Central memory CD8-positive, alpha-beta T cell (primary cell): Measurements from ENCODE around the gene SLC16A8.

Source experiments
- ATAC-seq: fragments of 150-1000 bp; cut with Tn5 transposase; replicated peaks from 2 replicates; pipeline ENCODE4 v1.10.0; 2022; ENCODE audit warnings: mild to moderate bottlenecking, moderate FRiP score, moderate number of reproducible peaks; ENCODE audit not compliant: poor library complexity, severe bottlenecking; ENCODE audit errors: extremely low read depth
- DNase-seq, 2 donors: peaks; one replicate each; pipeline ENCODE4 v3.0.0; 2021; ENCODE audit warnings: low spot score in 2 of 2
- H3K27ac Mint-ChIP-seq: one replicate; pipeline ENCODE4 v1.8.0; 2022; ENCODE audit warnings: low read depth, mild to moderate bottlenecking, moderate library complexity, mixed read lengths
- H3K27me3 Mint-ChIP-seq: one replicate; pipeline ENCODE4 v1.8.0; 2022; ENCODE audit warnings: mixed read lengths
- H3K36me3 Mint-ChIP-seq: one replicate; pipeline ENCODE4 v1.8.0; 2022; ENCODE audit warnings: mild to moderate bottlenecking, moderate library complexity, mixed read lengths; ENCODE audit not compliant: insufficient read depth
- H3K4me1 Mint-ChIP-seq: one replicate; pipeline ENCODE4 v1.8.0; 2022; ENCODE audit warnings: mixed read lengths
- H3K4me3 Mint-ChIP-seq: one replicate; pipeline ENCODE4 v1.8.0; 2022; ENCODE audit warnings: mild to moderate bottlenecking, moderate library complexity, mixed read lengths
- H3K9me3 Mint-ChIP-seq: one replicate; pipeline ENCODE4 v1.8.0; 2022; ENCODE audit warnings: mixed read lengths

SLC16A8 gene

DNA sequence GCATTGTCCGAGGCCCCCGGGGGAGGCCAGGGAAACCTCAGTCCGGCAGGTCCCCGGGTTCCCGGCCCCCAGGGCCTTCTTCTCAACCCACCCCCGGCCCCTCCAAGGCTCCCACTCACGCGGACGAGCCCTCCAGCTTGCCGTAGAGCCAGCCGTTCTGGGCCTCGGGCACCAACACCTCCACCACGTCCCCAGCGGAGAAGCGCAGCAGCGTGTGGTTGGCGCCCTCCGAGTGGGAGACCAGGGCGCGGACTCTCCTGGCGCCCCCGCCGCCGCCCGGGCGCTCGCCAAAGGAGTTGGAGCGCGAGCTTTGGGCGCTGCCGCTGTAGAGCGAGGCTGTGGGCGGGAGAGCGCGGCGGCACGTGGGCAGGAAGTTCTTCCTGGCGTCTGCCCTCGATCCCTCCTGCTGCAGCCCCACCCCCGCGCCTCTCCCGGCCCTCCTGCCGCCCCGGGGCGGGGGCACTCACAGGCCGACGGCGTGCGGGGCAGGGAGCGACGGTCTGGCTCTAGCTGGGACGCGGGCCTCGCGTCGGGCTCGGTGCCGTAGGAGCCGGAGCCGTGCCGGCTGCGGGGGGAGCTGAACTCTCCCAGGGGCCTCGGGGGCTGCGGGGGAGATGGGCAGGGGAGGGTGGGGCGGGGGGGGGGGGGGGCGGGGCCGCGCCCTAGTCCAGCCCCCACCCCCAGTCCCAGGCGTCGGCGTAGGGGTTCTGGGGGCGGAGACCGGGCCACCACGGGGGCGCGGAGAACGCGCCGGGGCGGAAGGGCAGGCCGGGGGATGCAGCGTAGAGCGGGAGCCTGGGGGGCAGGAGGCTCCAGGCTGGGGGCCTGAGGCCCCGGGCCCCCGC lies 4.9 kb upstream of the SLC16A8 start:
- Mint-ChIP-seq H3K9me3 (no peaks in the 10 kb centered on the region), H3K4me1 (no peaks in the 10 kb centered on the region), H3K27me3 (peaks cover 6% of the 10 kb centered on the region), H3K4me3 (no peak overlapping the region), H3K27ac (no peak overlapping the region), H3K36me3 (peaks cover 2% of the 10 kb centered on the region)
- DNase-seq = no peak
- ATAC-seq = no peak

DNA sequence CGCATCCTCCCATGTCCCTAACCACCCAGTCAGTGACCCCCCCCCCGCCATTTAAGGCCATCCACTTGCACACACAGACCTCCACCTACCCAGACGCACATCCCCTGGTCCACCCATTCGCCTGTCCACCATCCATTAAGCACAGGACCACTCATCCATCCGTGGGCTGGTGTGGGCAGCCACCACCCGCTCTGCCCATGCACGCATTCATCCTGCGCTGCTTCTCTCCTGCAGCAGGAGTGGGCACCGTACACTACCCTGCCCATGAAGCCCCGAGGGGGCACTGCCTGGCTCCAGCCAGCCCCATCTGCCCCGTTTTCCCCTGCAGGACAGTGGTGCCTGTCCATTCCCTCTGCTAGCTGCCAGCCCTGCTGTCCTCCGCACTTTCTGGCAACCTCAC lies 3.9 kb upstream of the SLC16A8 start:
- H3K9me3 Mint-ChIP-seq = no peaks in the 10 kb centered on the region
- no peak overlapping the region for H3K27ac Mint-ChIP-seq
- no peaks in the 10 kb centered on the region for H3K4me1 Mint-ChIP-seq
- H3K4me3 Mint-ChIP-seq = no peak overlapping the region
- DNase-seq (no peak), ATAC-seq (no peak)
- H3K36me3 Mint-ChIP-seq = peaks cover 2% of the 10 kb centered on the region
- peaks cover 6% of the 10 kb centered on the region for H3K27me3 Mint-ChIP-seq

- DNase-seq = no peak
- Mint-ChIP-seq H3K4me1 (no peaks in the 10 kb centered on the region), H3K4me3 (no peak overlapping the region), H3K9me3 (no peaks in the 10 kb centered on the region), H3K36me3 (peaks cover 2% of the 10 kb centered on the region), H3K27me3 (peaks cover 6% of the 10 kb centered on the region), H3K27ac (no peak overlapping the region)
- no peak for ATAC-seq
Observed at GRCh38 chr22:38086942-38087341, 3.0 kb upstream of the SLC16A8 start.

DNA sequence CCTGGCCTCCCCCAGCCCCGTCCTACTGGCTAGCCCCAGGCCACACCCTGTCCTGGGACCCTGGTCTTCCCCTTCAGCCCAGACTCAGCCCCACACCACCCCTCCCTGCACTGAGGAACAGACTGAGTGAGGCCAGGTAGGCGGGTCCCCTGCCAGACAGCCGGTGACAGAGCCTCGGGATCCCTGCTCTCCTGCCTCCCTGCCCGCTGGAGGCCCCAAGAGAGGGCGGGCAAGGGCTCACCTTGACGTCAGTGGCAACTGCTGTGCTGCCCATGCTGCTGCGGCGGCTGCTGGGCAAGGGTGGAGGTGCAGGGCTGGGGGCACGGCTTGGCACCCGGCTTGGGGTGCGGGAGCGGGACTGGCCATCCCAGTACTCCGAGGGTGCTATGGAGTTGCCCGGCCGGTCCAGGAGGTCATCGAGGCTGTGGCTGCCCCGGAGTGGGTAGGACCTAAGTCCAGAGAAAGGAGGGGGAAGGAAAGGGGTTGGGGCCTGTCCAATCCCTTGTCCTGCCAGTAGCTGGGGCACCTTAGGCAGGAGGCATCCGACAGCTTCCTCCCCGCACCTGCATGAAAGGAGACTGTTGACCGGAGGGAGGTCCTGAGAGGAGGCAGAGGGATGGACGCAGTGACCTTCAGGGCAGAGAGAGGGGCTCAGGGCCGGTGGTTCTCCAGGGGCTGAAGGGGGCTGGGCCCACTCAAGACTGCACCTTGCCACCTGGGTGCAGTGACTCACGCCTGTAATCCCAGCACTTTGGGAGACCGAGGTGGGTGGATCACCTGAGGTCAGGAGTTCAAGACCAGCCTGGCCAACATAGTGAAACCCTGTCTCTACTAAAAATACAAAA lies 2.2 kb upstream of the SLC16A8 start:
- peaks cover 6% of the 10 kb centered on the region for H3K27me3 Mint-ChIP-seq
- H3K4me1 Mint-ChIP-seq = no peaks in the 10 kb centered on the region
- H3K4me3 Mint-ChIP-seq = no peak overlapping the region
- H3K36me3 Mint-ChIP-seq = peaks cover 2% of the 10 kb centered on the region
- ATAC-seq = no peak
- no peak for DNase-seq
- H3K9me3 Mint-ChIP-seq = no peaks in the 10 kb centered on the region
- no peak overlapping the region for H3K27ac Mint-ChIP-seq

GRCh38 chr22:38085501-38085900 lies 1.5 kb upstream of the SLC16A8 start:
- no peaks in the 10 kb centered on the region for H3K9me3 Mint-ChIP-seq
- ATAC-seq (no peak), DNase-seq (no peak)
- H3K27ac Mint-ChIP-seq = no peak overlapping the region
- no peak overlapping the region for H3K4me3 Mint-ChIP-seq
- peaks cover 2% of the 10 kb centered on the region for H3K36me3 Mint-ChIP-seq
- no peaks in the 10 kb centered on the region for H3K4me1 Mint-ChIP-seq
- H3K27me3 Mint-ChIP-seq = peaks cover 7% of the 10 kb centered on the region

- H3K4me1 Mint-ChIP-seq = no peaks in the 10 kb centered on the region
- H3K27ac Mint-ChIP-seq = no peak overlapping the region
- no peak overlapping the region for H3K4me3 Mint-ChIP-seq
- H3K9me3 Mint-ChIP-seq = no peaks in the 10 kb centered on the region
- peaks cover 11% of the 10 kb centered on the region for H3K27me3 Mint-ChIP-seq
- ATAC-seq (no peak), DNase-seq (no peak)
- H3K36me3 Mint-ChIP-seq = peaks cover 2% of the 10 kb centered on the region
Observed at GRCh38 chr22:38085056-38085455, 1.1 kb upstream of the SLC16A8 start.

DNA sequence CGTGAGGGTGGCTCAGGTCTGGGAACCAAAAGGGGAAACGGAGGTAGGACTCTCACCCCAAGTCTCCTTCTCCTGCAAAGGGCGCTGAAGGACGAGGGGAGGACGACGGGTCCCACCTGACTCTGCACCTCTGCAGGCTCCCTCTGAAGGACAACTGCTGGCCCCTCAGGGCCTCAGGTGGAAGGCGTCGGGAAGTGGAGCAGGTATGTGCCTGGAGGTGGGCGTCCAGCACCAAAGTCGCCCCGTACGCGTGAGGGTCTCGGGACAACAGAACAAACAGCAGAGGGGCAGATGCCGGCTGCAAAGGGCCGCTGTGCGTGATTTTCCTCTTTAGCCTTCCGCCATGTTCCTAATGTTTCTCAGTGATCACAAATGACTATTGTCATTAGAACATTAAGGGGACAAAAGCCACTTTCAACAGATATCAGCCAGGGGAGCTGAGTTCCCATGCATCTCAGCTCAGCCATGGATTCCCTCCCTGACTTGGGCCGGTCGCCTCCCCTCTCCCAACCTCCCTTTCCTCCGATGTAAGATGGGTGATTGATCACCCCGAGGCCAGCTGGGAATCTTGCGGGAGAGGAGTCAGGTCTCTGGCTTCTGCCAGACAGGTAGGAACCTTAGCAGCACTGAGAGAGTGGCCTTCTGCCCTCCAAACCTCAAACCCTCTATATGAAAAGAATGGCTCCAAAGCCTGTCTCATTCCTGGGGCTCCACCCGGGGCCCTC lies 836 bp downstream of the SLC16A8 start:
- H3K36me3 Mint-ChIP-seq = peaks cover 2% of the 10 kb centered on the region
- H3K9me3 Mint-ChIP-seq = no peaks in the 10 kb centered on the region
- H3K4me3 Mint-ChIP-seq = no peak overlapping the region
- ATAC-seq (no peak), DNase-seq (no peak)
- H3K27me3 Mint-ChIP-seq = peaks cover 15% of the 10 kb centered on the region
- no peaks in the 10 kb centered on the region for H3K4me1 Mint-ChIP-seq
- no peak overlapping the region for H3K27ac Mint-ChIP-seq

DNA sequence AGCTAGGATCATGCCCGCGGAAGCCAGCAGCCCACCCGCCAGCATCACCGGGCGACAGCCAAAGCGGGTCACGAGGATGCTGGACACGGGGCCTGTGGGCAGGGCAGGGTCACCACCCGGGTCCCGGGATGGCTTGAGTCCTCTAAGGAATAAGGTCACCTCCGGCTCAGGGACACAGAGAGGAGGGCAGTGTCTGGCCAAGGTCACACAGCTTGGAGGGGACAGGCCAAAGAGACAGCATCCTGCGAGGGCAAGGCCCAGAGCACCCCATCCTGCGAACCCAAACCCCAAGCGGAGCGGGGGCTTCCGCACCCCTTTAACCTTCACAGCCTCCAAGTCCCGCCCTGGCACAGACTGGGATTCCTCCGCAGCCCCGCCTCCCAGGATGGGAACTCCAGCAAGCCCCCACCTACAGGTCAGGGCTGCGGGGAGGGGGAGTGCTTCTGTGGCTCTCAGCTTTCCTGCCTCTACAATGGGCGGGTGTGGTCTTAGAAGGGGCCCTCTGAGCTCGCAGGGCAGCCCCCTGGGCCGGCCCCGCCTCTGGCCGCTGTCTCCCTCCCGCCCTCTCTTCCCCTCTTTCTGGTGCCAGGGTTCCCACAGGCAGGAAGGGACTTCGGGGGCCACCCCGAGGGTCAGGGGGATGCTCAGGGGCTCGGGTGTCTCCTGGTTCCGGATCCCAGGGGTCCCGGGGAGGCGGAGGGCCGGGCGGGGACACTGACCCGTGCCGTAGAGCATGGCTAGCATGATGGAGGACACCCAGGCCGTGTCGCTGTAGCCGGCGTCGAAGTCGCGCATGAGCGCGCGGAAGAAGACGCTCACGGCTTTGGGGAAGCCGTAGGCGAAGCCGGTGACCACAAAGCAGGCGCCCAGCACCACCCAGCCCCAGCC lies 1.8 kb downstream of the SLC16A8 start:
- peaks cover 11% of the 10 kb centered on the region for H3K27me3 Mint-ChIP-seq
- H3K4me1 Mint-ChIP-seq = no peaks in the 10 kb centered on the region
- H3K27ac Mint-ChIP-seq = no peak overlapping the region
- peak overlapping the region; percentile 43 for H3K4me3 Mint-ChIP-seq
- ATAC-seq (no peak), DNase-seq (no peak)
- no peaks in the 10 kb centered on the region for H3K9me3 Mint-ChIP-seq
- H3K36me3 Mint-ChIP-seq = no peaks in the 10 kb centered on the region

DNA sequence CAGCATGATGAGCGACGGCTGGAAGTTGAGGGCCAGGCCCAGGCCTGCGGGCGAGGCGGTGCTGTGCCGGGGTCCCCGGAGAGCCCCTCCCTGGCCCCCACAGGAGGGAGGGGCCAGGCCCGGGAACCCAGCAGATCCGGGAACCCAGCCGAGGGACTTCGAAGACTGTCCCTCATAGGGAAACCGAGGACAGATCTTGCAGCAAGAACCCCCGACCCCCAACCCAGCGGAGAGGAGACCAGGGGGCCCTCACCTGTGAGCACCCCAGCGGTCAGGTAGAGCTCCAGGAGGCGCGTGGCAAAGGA lies 2.4 kb downstream of the SLC16A8 start:
- H3K4me3 Mint-ChIP-seq = no peak overlapping the region
- H3K9me3 Mint-ChIP-seq = no peaks in the 10 kb centered on the region
- no peaks in the 10 kb centered on the region for H3K36me3 Mint-ChIP-seq
- peaks cover 11% of the 10 kb centered on the region for H3K27me3 Mint-ChIP-seq
- no peak overlapping the region for H3K27ac Mint-ChIP-seq
- no peaks in the 10 kb centered on the region for H3K4me1 Mint-ChIP-seq
- DNase-seq = no peak
- no peak for ATAC-seq

- peak overlapping the region; percentile 18 for H3K4me3 Mint-ChIP-seq
- DNase-seq = no peak
- peaks cover 11% of the 10 kb centered on the region for H3K27me3 Mint-ChIP-seq
- H3K36me3 Mint-ChIP-seq = no peaks in the 10 kb centered on the region
- no peaks in the 10 kb centered on the region for H3K9me3 Mint-ChIP-seq
- H3K4me1 Mint-ChIP-seq = no peaks in the 10 kb centered on the region
- ATAC-seq = no peak
- no peak overlapping the region for H3K27ac Mint-ChIP-seq
Observed at GRCh38 chr22:38080850-38081635, 2.9 kb downstream of the SLC16A8 start.

DNA sequence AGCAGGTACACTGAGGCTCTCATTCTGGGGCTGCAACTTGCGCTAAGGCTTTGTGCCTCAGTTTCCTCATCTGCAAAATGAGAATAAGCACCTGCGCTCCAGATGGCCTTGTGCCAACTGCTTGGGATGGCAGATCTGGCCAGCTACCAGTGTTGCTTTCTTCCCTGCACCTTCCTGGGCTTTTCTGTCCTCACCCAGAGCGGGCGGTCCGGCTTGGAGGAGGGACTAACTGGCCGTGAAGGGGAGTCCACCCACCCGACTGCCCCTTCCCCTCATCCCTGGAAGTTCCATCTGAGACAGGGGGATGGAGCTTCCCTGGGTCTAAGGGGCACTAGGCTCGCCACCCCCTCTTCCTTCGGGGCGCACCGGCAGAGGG lies 3.5 kb downstream of the SLC16A8 start:
- H3K4me1 Mint-ChIP-seq = no peaks in the 10 kb centered on the region
- no peaks in the 10 kb centered on the region for H3K9me3 Mint-ChIP-seq
- no peak overlapping the region for H3K27ac Mint-ChIP-seq
- H3K4me3 Mint-ChIP-seq = peak overlapping the region; percentile 18
- ATAC-seq = no peak
- DNase-seq = no peak
- peaks cover 11% of the 10 kb centered on the region for H3K27me3 Mint-ChIP-seq
- no peaks in the 10 kb centered on the region for H3K36me3 Mint-ChIP-seq
